ENCODE data around the gene TMEM170B.

TMEM170B gene

DNA sequence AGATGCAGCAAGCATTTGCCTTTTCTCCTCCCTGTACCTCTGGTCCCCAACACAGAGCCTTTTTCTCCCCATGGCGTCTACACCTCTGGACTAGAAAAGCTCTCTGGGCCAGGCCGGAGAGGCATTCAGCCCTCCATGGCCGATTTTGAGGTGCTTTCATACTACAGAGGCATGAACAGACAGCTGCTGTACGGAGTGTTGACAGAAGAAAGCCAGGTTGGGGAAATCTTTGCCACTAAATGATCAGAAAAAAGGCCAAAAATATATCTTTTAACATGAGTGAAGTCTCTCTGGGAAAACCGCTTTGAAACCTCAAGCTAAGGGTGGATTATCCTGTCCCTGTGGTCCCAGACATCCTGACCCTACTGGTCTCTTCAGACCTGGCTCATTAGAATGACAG lies 94.0 kb downstream of the TMEM170B start:
- no peak overlapping the region for H3K4me3 ChIP-seq (ENCODE audit: low read length)
- TF ChIP-seq ZNF274 (IDR thresholded peaks at IDR 0.05; ENCODE audit: low read depth, low read length): no peak

DNA sequence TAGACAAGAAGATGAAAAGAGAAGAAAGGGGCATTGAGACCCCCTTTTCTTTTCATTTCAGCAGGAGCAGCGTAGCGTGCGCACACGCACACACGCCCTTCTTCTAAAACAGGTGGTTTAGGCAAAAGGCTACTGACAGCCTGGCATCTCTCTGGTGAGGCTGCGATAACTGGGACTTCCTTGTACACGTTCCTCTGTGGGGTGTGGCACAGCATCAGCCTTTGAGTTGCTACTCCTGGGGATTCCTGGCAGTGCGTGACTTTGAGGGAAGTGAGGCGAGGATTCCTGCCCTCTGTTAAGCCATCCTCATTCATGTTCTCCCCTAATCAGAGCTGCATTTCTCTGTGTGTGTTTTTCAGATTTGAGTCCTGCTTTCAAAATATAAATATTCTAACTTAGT lies 94.7 kb downstream of the TMEM170B start:
- H3K4me3 ChIP-seq (ENCODE audit: low read length): no peak overlapping the region
- no peak for TF ChIP-seq ZNF274 (IDR thresholded peaks at IDR 0.05; ENCODE audit: low read depth, low read length)

DNA sequence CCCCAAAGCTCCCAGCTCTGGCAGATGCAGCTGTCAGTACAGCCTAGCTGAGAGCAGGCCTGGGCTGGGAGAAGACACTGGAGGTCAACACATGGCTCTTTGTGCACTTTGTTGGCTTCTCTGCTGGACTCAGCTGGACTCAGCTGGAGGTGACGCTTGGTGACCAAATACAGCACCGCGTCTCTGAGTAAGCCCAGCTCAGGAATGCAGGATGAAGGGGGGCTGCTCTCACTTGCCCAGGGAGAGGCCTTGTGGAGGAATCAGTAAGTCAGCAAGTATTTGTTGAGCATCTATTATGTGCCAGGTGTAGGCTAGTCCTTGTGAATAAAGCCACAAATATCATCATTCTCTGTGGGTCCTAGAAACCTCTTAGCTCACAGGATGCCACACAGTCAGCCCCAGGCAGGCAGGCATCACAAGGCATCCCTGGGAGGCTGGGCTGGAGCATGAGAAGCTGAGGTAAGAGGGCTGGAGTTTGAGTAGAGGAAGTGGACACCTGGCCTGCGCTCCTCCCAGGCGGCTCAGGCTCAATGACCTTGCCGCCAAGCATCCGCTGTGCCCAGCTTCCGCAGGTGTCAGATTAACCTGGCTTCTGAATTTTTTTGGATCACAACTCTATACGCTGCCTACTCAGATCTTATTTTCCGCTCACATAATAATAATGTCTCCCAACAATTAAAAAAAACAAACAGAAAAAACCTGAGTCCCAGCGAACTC lies 95.4 kb downstream of the TMEM170B start:
- no peak overlapping the region for H3K4me3 ChIP-seq (ENCODE audit: low read length)
- TF ChIP-seq ZNF274 (IDR thresholded peaks at IDR 0.05; ENCODE audit: low read depth, low read length): no peak
